ENCODE measurements around the gene LARGE1. TPM values are rescaled to one million over a fixed set of nuclear protein-coding genes. Genes with fewer than 3 reads are reported as not detected.
"Not testable (repeated sequence)": the region's sequence is repeated elsewhere in the genome, so short reads cannot be mapped to it uniquely, and the experiment has no call there.

Gene LARGE1
- total RNA-seq, 1 donor from 2014 or later: 16.4 TPM

- DNase-seq: peak; percentile 42
Measured at GRCh38 chr22:33472462-33473344, 447.6 kb downstream of the LARGE1 start.

- no peak for DNase-seq
Measured at GRCh38 chr22:33470456-33470855, 449.8 kb downstream of the LARGE1 start.

GRCh38 chr22:33467620-33468095 lies 452.6 kb downstream of the LARGE1 start:
- no peak for DNase-seq

- DNase-seq: no peak
Measured at GRCh38 chr22:33467080-33467479, 453.2 kb downstream of the LARGE1 start.

GRCh38 chr22:33465554-33465953 lies 454.7 kb downstream of the LARGE1 start:
- no peak for DNase-seq

GRCh38 chr22:33464698-33465097 lies 455.6 kb downstream of the LARGE1 start:
- no peak for DNase-seq

GRCh38 chr22:33461698-33462434 lies 458.4 kb downstream of the LARGE1 start:
- DNase-seq: no peak

GRCh38 chr22:33461245-33461644 lies 459.0 kb downstream of the LARGE1 start:
- not testable (repeated sequence) for DNase-seq

- DNase-seq: no peak
Measured at GRCh38 chr22:33459137-33459536, 461.1 kb downstream of the LARGE1 start.

GRCh38 chr22:33456511-33456910 lies 463.8 kb downstream of the LARGE1 start:
- DNase-seq: no peak

GRCh38 chr22:33455036-33455435 lies 465.2 kb downstream of the LARGE1 start:
- DNase-seq: no peak

GRCh38 chr22:33451866-33452469 lies 468.3 kb downstream of the LARGE1 start:
- DNase-seq: no peak

GRCh38 chr22:33450756-33451155 lies 469.5 kb downstream of the LARGE1 start:
- no peak for DNase-seq

GRCh38 chr22:33447733-33448132 lies 472.5 kb downstream of the LARGE1 start:
- no peak for DNase-seq

GRCh38 chr22:33443683-33444082 lies 476.6 kb downstream of the LARGE1 start:
- no peak for DNase-seq

GRCh38 chr22:33440756-33441155 lies 479.5 kb downstream of the LARGE1 start:
- DNase-seq: no peak

GRCh38 chr22:33438273-33438672 lies 482.0 kb downstream of the LARGE1 start:
- no peak for DNase-seq

- DNase-seq: no peak
Measured at GRCh38 chr22:33431300-33431699, 489.0 kb downstream of the LARGE1 start.

- no peak for DNase-seq
Measured at GRCh38 chr22:33429281-33429680, 491.0 kb downstream of the LARGE1 start.

- no peak for DNase-seq
Measured at GRCh38 chr22:33427461-33427860, 492.8 kb downstream of the LARGE1 start.

GRCh38 chr22:33426451-33426850 lies 493.8 kb downstream of the LARGE1 start:
- no peak for DNase-seq

- no peak for DNase-seq
Measured at GRCh38 chr22:33421859-33422258, 498.4 kb downstream of the LARGE1 start.

- no peak for DNase-seq
Measured at GRCh38 chr22:33418484-33418883, 501.8 kb downstream of the LARGE1 start.
